ENCODE measurements around the gene RAB3GAP2. TPM values are rescaled to one million over a fixed set of nuclear protein-coding genes. Genes with fewer than 3 reads are reported as not detected.

Gene RAB3GAP2
- total RNA-seq, 1 donor from 2014 or later: 107 TPM

- intact Hi-C loops (cut with micrococcal nuclease): no loop called here
- Mint-ChIP-seq H3K27ac (no peak overlapping the region), H3K27me3 (peaks cover 9% of the 10 kb centered on the region), H3K4me1 (no peaks in the 10 kb centered on the region), H3K4me3 (no peak overlapping the region), H3K9me3 (no peaks in the 10 kb centered on the region), H3K36me3 (ENCODE audit: low read depth) (no peaks in the 10 kb centered on the region)
- ChIA-PET POLR2A (no interaction called here), CTCF (no interaction called here)
- ATAC-seq (ENCODE audit: low read depth): no peak
- no peak for TF ChIP-seq CTCF (IDR thresholded peaks at IDR 0.05)
- DNase-seq: no peak
These were observed 31.6 kb upstream of the RAB3GAP2 start for GRCh38 chr1:220303871-220304270.

- Mint-ChIP-seq H3K27me3 (peaks cover 8% of the 10 kb centered on the region), H3K27ac (no peak overlapping the region), H3K36me3 (ENCODE audit: low read depth) (no peaks in the 10 kb centered on the region), H3K4me3 (no peak overlapping the region), H3K4me1 (no peaks in the 10 kb centered on the region), H3K9me3 (no peaks in the 10 kb centered on the region)
- intact Hi-C loops (cut with micrococcal nuclease): no loop called here
- DNase-seq: no peak
- ChIA-PET POLR2A (no interaction called here), CTCF (interaction anchor here (1.1 kb wide), 1 partner anchor 432 kb away, joined by 3 read pairs; no protein-coding TSS in a partner anchor)
- TF ChIP-seq CTCF (IDR thresholded peaks at IDR 0.05): no peak
- no peak for ATAC-seq (ENCODE audit: low read depth)
These were observed 29.4 kb upstream of the RAB3GAP2 start for GRCh38 chr1:220301630-220302029.

GRCh38 chr1:220300442-220301121 lies 28.3 kb upstream of the RAB3GAP2 start:
- CTCF ChIA-PET: no interaction called here
- intact Hi-C loops (cut with micrococcal nuclease): no loop called here
- no peaks in the 10 kb centered on the region for H3K36me3 Mint-ChIP-seq (ENCODE audit: low read depth)
- H3K4me3 Mint-ChIP-seq: no peak overlapping the region
- H3K4me1 Mint-ChIP-seq: no peaks in the 10 kb centered on the region
- H3K27me3 Mint-ChIP-seq: peaks cover 13% of the 10 kb centered on the region
- ATAC-seq (ENCODE audit: low read depth): no peak
- no peak overlapping the region for H3K27ac Mint-ChIP-seq
- TF ChIP-seq CTCF (IDR thresholded peaks at IDR 0.05): no peak
- H3K9me3 Mint-ChIP-seq: no peaks in the 10 kb centered on the region
- POLR2A ChIA-PET: no interaction called here
- no peak for DNase-seq

- no peaks in the 10 kb centered on the region for H3K9me3 Mint-ChIP-seq
- no peak overlapping the region for H3K4me3 Mint-ChIP-seq
- CTCF ChIA-PET: interaction anchor here (1.5 to 1.9 kb wide), 2 partner anchors 9 to 434 kb away, joined by 3 to 5 read pairs; no protein-coding TSS in a partner anchor
- H3K27ac Mint-ChIP-seq: no peak overlapping the region
- H3K4me1 Mint-ChIP-seq: no peaks in the 10 kb centered on the region
- no peak for ATAC-seq (ENCODE audit: low read depth)
- H3K36me3 Mint-ChIP-seq (ENCODE audit: low read depth): no peaks in the 10 kb centered on the region
- no peak for TF ChIP-seq CTCF (IDR thresholded peaks at IDR 0.05)
- POLR2A ChIA-PET: interaction anchor here (0.7 to 1.1 kb wide), 4 partner anchors 13 to 136 kb away, joined by 3 to 7 read pairs (median 3); partner anchors contain the start of gene RAB3GAP2
- H3K27me3 Mint-ChIP-seq: peaks cover 10% of the 10 kb centered on the region
- DNase-seq: no peak
- intact Hi-C loops (cut with micrococcal nuclease): loop anchor here (5.0 kb wide), 1 partner anchor 433 kb away; no protein-coding TSS in a partner anchor
These were observed 27.1 kb upstream of the RAB3GAP2 start for GRCh38 chr1:220299337-220299736.

GRCh38 chr1:220298470-220299205 lies 26.4 kb upstream of the RAB3GAP2 start:
- CTCF ChIA-PET: interaction anchor here (0.6 to 5.4 kb wide), 9 partner anchors 8 to 478 kb away, joined by 3 to 49 read pairs (median 3); no protein-coding TSS in a partner anchor
- Mint-ChIP-seq H3K4me3 (no peak overlapping the region), H3K36me3 (ENCODE audit: low read depth) (no peaks in the 10 kb centered on the region), H3K4me1 (no peaks in the 10 kb centered on the region), H3K27me3 (peaks cover 7% of the 10 kb centered on the region), H3K27ac (no peak overlapping the region), H3K9me3 (no peaks in the 10 kb centered on the region)
- POLR2A ChIA-PET: interaction anchor here (0.7 to 1.1 kb wide), 3 partner anchors 12 to 93 kb away, joined by 3 read pairs; partner anchors contain the start of gene RAB3GAP2
- ATAC-seq (ENCODE audit: low read depth) (no peak), DNase-seq (no peak)
- intact Hi-C loops (cut with micrococcal nuclease): loop anchor here (5.0 kb wide), 1 partner anchor 434 kb away; no protein-coding TSS in a partner anchor
- TF ChIP-seq CTCF (IDR thresholded peaks at IDR 0.05): no peak

All from activated B cell treated with CpG ODN at 0.5 μM for 24 hours (primary cell).